Measurements from ENCODE around the gene PAX5.

Gene PAX5

GRCh38 chr9:36802201-36802920 lies 231.7 kb downstream of the PAX5 start:
- no peak for DNase-seq (ENCODE audit: low spot score)

- no peak for DNase-seq (ENCODE audit: low spot score)
Measured at GRCh38 chr9:36800455-36800854, 233.6 kb downstream of the PAX5 start.

- DNase-seq (ENCODE audit: low spot score), result no peak
Measured at GRCh38 chr9:36798350-36799065, 235.6 kb downstream of the PAX5 start.

- DNase-seq (ENCODE audit: low spot score), result no peak
Measured at GRCh38 chr9:36797471-36798220, 236.4 kb downstream of the PAX5 start.

- no peak for DNase-seq (ENCODE audit: low spot score)
Measured at GRCh38 chr9:36796671-36797419, 237.2 kb downstream of the PAX5 start.

- no peak for DNase-seq (ENCODE audit: low spot score)
Measured at GRCh38 chr9:36794461-36794860, 239.6 kb downstream of the PAX5 start.

GRCh38 chr9:36793277-36793676 lies 240.8 kb downstream of the PAX5 start:
- DNase-seq (ENCODE audit: low spot score), result no peak

- DNase-seq (ENCODE audit: low spot score), result no peak
Measured at GRCh38 chr9:36791222-36791950, 242.7 kb downstream of the PAX5 start.

- DNase-seq (ENCODE audit: low spot score), result no peak
Measured at GRCh38 chr9:36789886-36790285, 244.2 kb downstream of the PAX5 start.

- no peak for DNase-seq (ENCODE audit: low spot score)
Measured at GRCh38 chr9:36788534-36788933, 245.5 kb downstream of the PAX5 start.

- no peak for DNase-seq (ENCODE audit: low spot score)
Measured at GRCh38 chr9:36787709-36788108, 246.4 kb downstream of the PAX5 start.

Data from kidney capillary endothelial cell (primary cell).